ENCODE results near the gene GDI1. TPM values are rescaled to one million over a fixed set of nuclear protein-coding genes. Genes with fewer than 3 reads are reported as not detected.

The GDI1 gene
- total and polyA plus RNA-seq, 7 experiments from 2014 or later, result 18.8 to 174 (median 115) TPM

- Histone ChIP-seq H3K4me3 (ENCODE audit: low read length) (no peak overlapping the region), H3K27me3 (ENCODE audit: control insufficient read depth in 2 of 2, insufficient read depth in 2 of 2, low read length in 2 of 2) (no peaks in the 10 kb centered on the region), H3K27ac (ENCODE audit: low read depth, low read length) (no peak overlapping the region), H3K4me1 (ENCODE audit: control insufficient read depth in 2 of 2, insufficient read depth in 2 of 2, low read length in 2 of 2) (peaks cover 4 to 6% of the 10 kb centered on the region in 2 donors), H3K36me3 (ENCODE audit: control insufficient read depth in 2 of 3, insufficient read depth in 3 of 3, low read length in 3 of 3) (peaks cover 4 to 14% (median 11%) of the 10 kb centered on the region in 3 experiments), H3K9me3 (ENCODE audit: control insufficient read depth in 2 of 3, low read length in 3 of 3) (no peaks in the 10 kb centered on the region)
- ATAC-seq (no peak), DNase-seq (no peak)
- POLR2A ChIA-PET, result interaction anchor here (0.7 kb wide), 1 partner anchor 23 kb away, joined by 3 read pairs; no protein-coding TSS in a partner anchor
- Mint-ChIP-seq H3K4me1 (peaks cover 2 to 14% (median 11%) of the 10 kb centered on the region in 7 donors), H3K36me3 (peaks cover 0 to 6% (median 2%) of the 10 kb centered on the region in 5 donors), H3K27me3 (no peaks in the 10 kb centered on the region), H3K9me3 (no peaks in the 10 kb centered on the region), H3K4me3 (no peak overlapping the region), H3K27ac (no peak overlapping the region)
- CTCF ChIA-PET, result no interaction called here
- intact Hi-C loops (cut with micrococcal nuclease), result no loop called here
These were observed 32.2 kb upstream of the GDI1 start for GRCh38 chrX:154404625-154405192.

- peaks cover 6 to 7% of the 10 kb centered on the region in 2 donors for H3K4me1 ChIP-seq (ENCODE audit: control insufficient read depth in 2 of 2, insufficient read depth in 2 of 2, low read length in 2 of 2)
- H3K27me3 ChIP-seq (ENCODE audit: control insufficient read depth in 2 of 2, insufficient read depth in 2 of 2, low read length in 2 of 2), result no peaks in the 10 kb centered on the region
- Mint-ChIP-seq H3K4me3 (peak overlapping the region in 8 of 10 donors; percentile 10 to 81 (median 60)), H3K36me3 (peaks cover 0 to 4% (median 0%) of the 10 kb centered on the region in 5 donors), H3K27ac (peak overlapping the region in 5 of 9 donors; percentile 19 to 75 (median 62)), H3K4me1 (peaks cover 9 to 22% (median 13%) of the 10 kb centered on the region in 7 donors), H3K27me3 (no peaks in the 10 kb centered on the region), H3K9me3 (peaks cover 0 to 3% (median 0%) of the 10 kb centered on the region in 11 donors)
- CTCF ChIA-PET, result no interaction called here
- H3K9me3 ChIP-seq (ENCODE audit: control insufficient read depth in 2 of 3, low read length in 3 of 3), result no peaks in the 10 kb centered on the region
- ATAC-seq, result no peak
- POLR2A ChIA-PET, result interaction anchor here (1.0 to 5.2 kb wide), 3 partner anchors 9 to 81 kb away, joined by 4 to 77 read pairs (median 4); partner anchors contain the start of gene RPL10
- no peak overlapping the region for H3K27ac ChIP-seq (ENCODE audit: low read depth, low read length)
- no peak for DNase-seq
- H3K36me3 ChIP-seq (ENCODE audit: control insufficient read depth in 2 of 3, insufficient read depth in 3 of 3, low read length in 3 of 3), result no peaks in the 10 kb centered on the region
- no peak overlapping the region for H3K4me3 ChIP-seq (ENCODE audit: low read length)
- intact Hi-C loops (cut with micrococcal nuclease), result no loop called here
These were observed 28.2 kb upstream of the GDI1 start for GRCh38 chrX:154408659-154409221.

GRCh38 chrX:154409222-154409871 is 27.6 kb upstream of the GDI1 start, which contains the start of gene DNASE1L1:
DNASE1L1 (minus strand) TSS chrX:154409254; CDS start chrX:154405568, 3,686 bp downstream.
- H3K36me3 ChIP-seq (ENCODE audit: control insufficient read depth in 2 of 3, insufficient read depth in 3 of 3, low read length in 3 of 3), result no peaks in the 10 kb centered on the region
- no peaks in the 10 kb centered on the region for H3K27me3 ChIP-seq (ENCODE audit: control insufficient read depth in 2 of 2, insufficient read depth in 2 of 2, low read length in 2 of 2)
- intact Hi-C loops (cut with micrococcal nuclease), result no loop called here
- peaks cover 9 to 22% (median 12%) of the 10 kb centered on the region in 7 donors for H3K4me1 Mint-ChIP-seq
- H3K9me3 ChIP-seq (ENCODE audit: control insufficient read depth in 2 of 3, low read length in 3 of 3), result no peaks in the 10 kb centered on the region
- peak within 1 kb of the TSS; percentile 14 for H3K27ac ChIP-seq (ENCODE audit: low read depth, low read length)
- POLR2A ChIA-PET, result interaction anchor here (1.0 to 5.2 kb wide), 3 partner anchors 9 to 80 kb away, joined by 4 to 77 read pairs (median 4); partner anchors contain the start of gene RPL10
- H3K9me3 Mint-ChIP-seq, result peaks cover 0 to 3% (median 0%) of the 10 kb centered on the region in 11 donors
- peak within 1 kb of the TSS in 9 of 10 donors; percentile 10 to 81 (median 60) for H3K4me3 Mint-ChIP-seq
- CTCF ChIA-PET, result no interaction called here
- peaks cover 6 to 7% of the 10 kb centered on the region in 2 donors for H3K4me1 ChIP-seq (ENCODE audit: control insufficient read depth in 2 of 2, insufficient read depth in 2 of 2, low read length in 2 of 2)
- peak; percentile 67 for ATAC-seq
- DNase-seq, result no peak
- peak within 1 kb of the TSS in 7 of 9 donors; percentile 36 to 75 (median 62) for H3K27ac Mint-ChIP-seq
- no peaks in the 10 kb centered on the region for H3K27me3 Mint-ChIP-seq
- H3K4me3 ChIP-seq (ENCODE audit: low read length), result no peak within 1 kb of the TSS
- H3K36me3 Mint-ChIP-seq, result peaks cover 0 to 4% (median 0%) of the 10 kb centered on the region in 5 donors

- peaks cover 9 to 22% (median 15%) of the 10 kb centered on the region in 7 donors for H3K4me1 Mint-ChIP-seq
- intact Hi-C loops (cut with micrococcal nuclease), result loop anchor here (1.0 to 5.0 kb wide), 7 partner anchors 13 to 79 kb away; partner anchors contain the start of genes ATP6AP1 (in 2 of the 2), SLC10A3 (in 2 of the 2), LAGE3 (in 1 of the 2) and PLXNA3 (in 1 of the 2)
- ChIA-PET POLR2A (interaction anchor here (0.6 to 5.2 kb wide), 18 partner anchors 12 to 706 kb away, joined by 3 to 77 read pairs (median 4); partner anchors contain the start of genes ATP6AP1, IKBKG, LAGE3 and PLXNA3), CTCF (no interaction called here)
- DNase-seq (peak in 6 of 9 donors; percentile 30 to 47 (median 33)), ATAC-seq (peak; percentile 58)
- H3K27ac Mint-ChIP-seq, result peak overlapping the region; percentile 44 to 93 (median 85)
- peaks cover 0 to 6% (median 4%) of the 10 kb centered on the region in 5 donors for H3K36me3 Mint-ChIP-seq
- Histone ChIP-seq H3K36me3 (ENCODE audit: control insufficient read depth in 2 of 3, insufficient read depth in 3 of 3, low read length in 3 of 3) (no peaks in the 10 kb centered on the region), H3K4me1 (ENCODE audit: control insufficient read depth in 2 of 2, insufficient read depth in 2 of 2, low read length in 2 of 2) (peaks cover 6 to 7% of the 10 kb centered on the region in 2 donors), H3K4me3 (ENCODE audit: low read length) (peak overlapping the region; percentile 67), H3K9me3 (ENCODE audit: control insufficient read depth in 2 of 3, low read length in 3 of 3) (no peaks in the 10 kb centered on the region), H3K27me3 (ENCODE audit: control insufficient read depth in 2 of 2, insufficient read depth in 2 of 2, low read length in 2 of 2) (no peaks in the 10 kb centered on the region), H3K27ac (ENCODE audit: low read depth, low read length) (peak overlapping the region; percentile 79)
- H3K4me3 Mint-ChIP-seq, result peak overlapping the region; percentile 71 to 90 (median 83)
- no peaks in the 10 kb centered on the region for H3K27me3 Mint-ChIP-seq
- peaks cover 0 to 3% (median 0%) of the 10 kb centered on the region in 11 donors for H3K9me3 Mint-ChIP-seq
These were observed 25.0 kb upstream of the GDI1 start for GRCh38 chrX:154411981-154412340.

GRCh38 chrX:154412468-154412867 is 24.5 kb upstream of the GDI1 start:
- Mint-ChIP-seq H3K9me3 (peaks cover 0 to 3% (median 0%) of the 10 kb centered on the region in 11 donors), H3K27me3 (no peaks in the 10 kb centered on the region), H3K36me3 (peaks cover 0 to 6% (median 4%) of the 10 kb centered on the region in 5 donors), H3K27ac (peak overlapping the region; percentile 44 to 93 (median 85)), H3K4me1 (peaks cover 9 to 22% (median 16%) of the 10 kb centered on the region in 7 donors), H3K4me3 (peak overlapping the region; percentile 71 to 90 (median 83))
- intact Hi-C loops (cut with micrococcal nuclease), result loop anchor here (1.0 to 5.0 kb wide), 5 partner anchors 16 to 78 kb away; partner anchors contain the start of genes ATP6AP1 (in 2 of the 2), LAGE3 (in 1 of the 2), PLXNA3 (in 1 of the 2) and SLC10A3 (in 1 of the 2)
- DNase-seq (peak in 6 of 9 donors; percentile 22 to 37 (median 30)), ATAC-seq (peak; percentile 49)
- Histone ChIP-seq H3K27me3 (ENCODE audit: control insufficient read depth in 2 of 2, insufficient read depth in 2 of 2, low read length in 2 of 2) (no peaks in the 10 kb centered on the region), H3K36me3 (ENCODE audit: control insufficient read depth in 2 of 3, insufficient read depth in 3 of 3, low read length in 3 of 3) (no peaks in the 10 kb centered on the region), H3K9me3 (ENCODE audit: control insufficient read depth in 2 of 3, low read length in 3 of 3) (no peaks in the 10 kb centered on the region), H3K4me3 (ENCODE audit: low read length) (peak overlapping the region; percentile 67), H3K4me1 (ENCODE audit: control insufficient read depth in 2 of 2, insufficient read depth in 2 of 2, low read length in 2 of 2) (peaks cover 6 to 7% of the 10 kb centered on the region in 2 donors), H3K27ac (ENCODE audit: low read depth, low read length) (peak overlapping the region; percentile 79)
- ChIA-PET CTCF (no interaction called here), POLR2A (interaction anchor here (0.6 to 5.2 kb wide), 16 partner anchors 13 to 707 kb away, joined by 3 to 77 read pairs (median 4); partner anchors contain the start of genes ATP6AP1, IKBKG, LAGE3 and RPL10)

- Histone ChIP-seq H3K9me3 (ENCODE audit: control insufficient read depth in 2 of 3, low read length in 3 of 3) (no peaks in the 10 kb centered on the region), H3K36me3 (ENCODE audit: control insufficient read depth in 2 of 3, insufficient read depth in 3 of 3, low read length in 3 of 3) (no peaks in the 10 kb centered on the region), H3K27me3 (ENCODE audit: control insufficient read depth in 2 of 2, insufficient read depth in 2 of 2, low read length in 2 of 2) (no peaks in the 10 kb centered on the region), H3K27ac (ENCODE audit: low read depth, low read length) (peak overlapping the region; percentile 79), H3K4me1 (ENCODE audit: control insufficient read depth in 2 of 2, insufficient read depth in 2 of 2, low read length in 2 of 2) (peaks cover 6 to 7% of the 10 kb centered on the region in 2 donors), H3K4me3 (ENCODE audit: low read length) (no peak overlapping the region)
- ChIA-PET POLR2A (interaction anchor here (1.2 to 5.2 kb wide), 5 partner anchors 13 to 445 kb away, joined by 3 to 77 read pairs (median 15); partner anchors contain the start of genes ATP6AP1, RPL10 and SLC10A3), CTCF (no interaction called here)
- intact Hi-C loops (cut with micrococcal nuclease), result loop anchor here in 1 of 2 donors (2.0 to 5.0 kb wide), 3 partner anchors 46 to 78 kb away; partner anchors contain the start of genes LAGE3, PLXNA3 and SLC10A3
- no peak for ATAC-seq
- Mint-ChIP-seq H3K27ac (peak overlapping the region in 4 of 9 donors; percentile 84 to 93 (median 90)), H3K9me3 (peaks cover 0 to 3% (median 0%) of the 10 kb centered on the region in 11 donors), H3K36me3 (peaks cover 0 to 6% (median 4%) of the 10 kb centered on the region in 5 donors), H3K27me3 (no peaks in the 10 kb centered on the region), H3K4me3 (peak overlapping the region in 7 of 10 donors; percentile 37 to 90 (median 81)), H3K4me1 (peaks cover 9 to 21% (median 16%) of the 10 kb centered on the region in 7 donors)
- DNase-seq, result no peak
These were observed 23.8 kb upstream of the GDI1 start for GRCh38 chrX:154413142-154413541.
